CD4-positive, alpha-beta T cell treated with Interleukin-17A for 4 hours (primary cell): Measurements from ENCODE around the gene TAOK3.
A peak's percentile ranks its signal among the peaks of the same experiment; 100 is the strongest.

ENCODE experiments used
- DNase-seq: peaks from one replicate; pipeline ENCODE4 v3.0.0-alpha.2; 2020; ENCODE audit warnings: mixed read lengths

TAOK3 gene

DNA sequence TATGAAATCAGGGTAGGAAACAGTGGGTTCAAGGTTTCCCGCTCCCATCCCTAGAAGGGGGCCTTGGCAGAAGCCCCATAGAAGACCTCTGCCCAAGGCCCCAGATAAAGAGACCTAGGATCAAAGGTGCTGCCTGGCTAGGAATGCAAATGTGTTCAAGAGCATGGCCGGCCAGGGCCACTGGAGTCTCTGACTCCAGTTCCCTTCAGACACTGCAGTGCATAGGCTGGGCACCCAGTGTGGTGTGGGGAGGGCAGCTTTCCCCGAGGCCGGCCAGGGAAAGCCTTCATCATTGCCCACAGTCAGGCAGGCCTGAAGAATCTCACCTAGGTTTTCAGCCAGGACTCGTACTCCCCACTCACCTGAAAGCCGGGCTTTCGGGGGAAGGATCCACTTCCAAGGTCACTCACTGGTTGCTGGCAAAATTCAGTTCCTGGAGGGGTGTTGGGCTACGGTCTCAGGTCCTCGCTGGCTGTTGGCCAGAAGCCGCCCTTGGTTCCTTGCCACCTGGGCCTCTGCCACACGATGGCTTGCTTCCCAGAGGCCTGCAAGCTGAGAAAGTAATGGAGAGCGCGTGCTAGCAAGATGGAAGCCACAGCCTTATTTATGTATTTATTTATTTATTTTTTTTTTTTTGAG, 246.5 kb downstream of the TAOK3 start:
- no peak for DNase-seq

GRCh38 chr12:118125743-118126118, 247.0 kb downstream of the TAOK3 start:
- no peak for DNase-seq

GRCh38 chr12:118124333-118124874, 248.3 kb downstream of the TAOK3 start:
- no peak for DNase-seq

DNA sequence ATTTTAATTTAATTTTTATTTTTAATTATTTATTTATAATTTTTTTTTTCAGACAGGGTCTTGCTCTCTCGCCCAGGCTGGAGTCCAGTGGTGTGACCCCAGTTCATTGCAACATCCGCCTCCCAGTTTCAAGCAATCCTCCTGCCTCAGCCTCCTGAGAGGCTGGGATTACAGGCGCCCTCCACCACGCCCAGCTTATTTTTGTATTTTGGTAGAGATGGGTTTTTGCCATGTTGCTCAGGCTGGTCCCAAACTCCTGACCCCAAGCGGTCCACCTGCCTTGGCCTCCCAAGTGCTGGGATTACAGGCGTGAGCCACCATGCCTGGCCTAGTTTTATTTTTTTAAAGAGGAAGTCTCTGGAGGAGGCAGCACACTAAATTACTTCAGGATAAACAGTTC, 250.4 kb downstream of the TAOK3 start:
- DNase-seq, result no peak

- peak; percentile 82 for DNase-seq
Observed at GRCh38 chr12:118120579-118121363, 251.9 kb downstream of the TAOK3 start.

DNA sequence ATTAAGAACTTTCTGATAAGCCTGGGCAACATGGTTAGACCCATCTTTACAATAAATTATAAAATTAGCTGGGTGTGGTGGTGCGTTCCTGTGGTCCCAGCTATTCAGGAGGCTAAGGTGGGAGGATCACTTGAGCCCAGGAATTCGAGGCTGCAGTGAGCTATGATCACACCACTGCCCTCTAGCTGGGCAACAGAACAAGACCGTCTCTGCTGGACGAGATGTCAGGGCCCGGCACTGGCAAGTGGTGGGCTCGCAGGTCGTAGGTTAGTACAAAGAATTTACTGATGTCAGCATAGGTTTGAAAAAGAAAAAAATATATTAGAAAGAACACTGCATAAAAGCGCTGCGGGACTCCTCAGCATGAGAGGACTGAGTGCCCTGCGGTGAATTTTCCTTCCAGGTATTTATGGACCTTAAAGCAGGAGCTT, 253.2 kb downstream of the TAOK3 start:
- no peak for DNase-seq

GRCh38 chr12:118109088-118109487, 263.6 kb downstream of the TAOK3 start:
- no peak for DNase-seq

GRCh38 chr12:118107694-118108093, 265.0 kb downstream of the TAOK3 start:
- no peak for DNase-seq

DNA sequence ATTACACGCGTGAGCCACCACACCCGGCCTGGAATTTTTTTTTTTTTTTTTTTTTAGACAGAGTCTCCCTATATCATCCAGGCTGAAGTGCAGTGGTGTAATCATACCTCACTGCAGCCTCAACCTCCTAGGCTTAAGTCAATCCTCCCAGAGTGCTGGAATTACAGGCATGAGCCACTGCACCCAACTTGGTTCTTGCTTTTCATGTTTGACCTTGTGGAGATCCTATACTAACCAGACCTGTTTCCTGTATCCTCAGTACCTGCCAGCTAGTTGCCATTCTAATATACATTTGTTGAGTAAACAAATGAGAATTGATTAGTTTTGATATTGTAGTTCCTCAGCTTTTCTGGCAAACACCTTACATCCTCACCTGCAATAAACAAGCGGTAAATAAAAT, 265.7 kb downstream of the TAOK3 start:
- no peak for DNase-seq

DNA sequence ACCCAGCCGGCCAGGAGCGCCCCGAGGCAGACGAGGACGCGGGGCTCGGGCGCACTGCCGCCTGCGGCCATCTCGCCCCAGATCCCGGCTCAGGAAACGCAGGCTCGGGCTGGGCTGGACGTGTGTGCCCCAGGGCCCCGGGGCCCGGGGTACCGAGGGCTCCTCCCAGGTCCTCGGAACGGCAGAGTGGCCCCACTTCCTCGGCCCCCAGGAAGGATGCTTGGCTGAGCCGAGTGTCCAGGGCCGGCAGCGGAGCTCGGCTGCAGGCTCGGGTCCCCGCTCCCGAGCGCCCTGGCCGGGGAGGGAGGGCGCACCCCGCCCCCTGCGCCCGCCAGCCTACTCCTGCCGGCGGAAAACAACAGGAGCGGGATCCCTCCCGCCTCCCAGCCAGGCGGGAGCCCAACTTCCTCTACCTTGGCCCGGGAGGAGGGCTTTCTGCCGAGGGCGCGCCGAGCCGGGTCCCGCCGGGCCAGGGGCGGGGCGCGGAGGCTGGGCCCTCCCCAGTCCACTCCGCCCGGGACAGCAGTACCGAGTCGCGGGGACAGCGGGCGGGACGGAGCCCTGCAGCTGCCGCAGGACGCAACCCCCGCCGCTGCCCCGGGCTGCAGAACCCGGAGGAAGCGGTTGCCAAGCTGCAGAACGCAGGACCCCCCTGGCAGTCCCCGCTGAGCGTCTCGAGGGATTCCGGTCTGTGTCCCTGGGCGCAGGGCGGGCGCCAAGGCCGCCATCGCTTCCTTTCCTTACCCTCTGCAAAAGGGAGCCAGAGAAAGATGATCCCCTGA, 268.9 kb downstream of the TAOK3 start, which contains the start of gene VSIG10:
VSIG10 (minus strand) TSS at position 411 of the 782 bp plus-strand sequence; CDS start at position 71, 340 bp downstream.
- DNase-seq, result peak; percentile 26

DNA sequence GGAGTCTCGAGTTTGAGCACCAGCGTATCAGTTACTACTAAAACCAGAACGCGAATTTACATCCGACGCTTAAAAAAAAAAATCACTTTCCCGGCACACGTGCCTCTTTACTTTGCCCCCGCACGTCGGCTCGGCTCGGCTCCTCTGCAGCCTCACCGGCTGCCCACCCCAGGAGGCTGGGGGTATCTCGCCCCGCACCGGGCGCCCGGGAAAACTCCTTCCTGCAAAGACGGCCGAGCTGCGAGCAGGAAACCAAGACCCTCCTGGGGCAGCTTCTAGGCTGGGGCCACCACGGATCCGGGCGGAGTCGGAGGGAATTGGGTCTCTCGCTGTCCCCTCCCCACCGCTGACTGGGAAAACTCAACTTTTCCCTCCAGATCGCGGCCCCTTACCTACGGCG, 269.5 kb downstream of the TAOK3 start:
- DNase-seq, result peak; percentile 12

DNA sequence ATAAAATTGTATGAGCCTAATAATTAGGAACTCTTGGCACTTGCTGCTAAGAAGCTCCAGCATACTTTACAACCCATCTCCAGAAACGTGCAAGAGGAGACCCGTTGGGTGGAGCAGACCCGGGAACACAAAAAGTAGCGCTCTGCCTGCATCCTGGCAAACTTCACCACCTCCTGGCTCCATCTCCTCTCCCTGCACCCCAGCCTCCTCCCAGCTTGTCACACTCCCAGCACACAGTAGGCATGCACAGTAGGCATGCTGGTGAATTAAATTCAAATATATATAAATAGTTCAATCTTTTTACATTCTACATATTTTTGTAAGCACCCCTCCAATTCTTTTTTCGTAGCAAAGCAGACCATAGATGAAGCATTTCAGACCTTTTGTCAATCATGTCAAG, 270.1 kb downstream of the TAOK3 start:
- no peak for DNase-seq

- no peak for DNase-seq
Observed at GRCh38 chr12:118102070-118102469, 270.6 kb downstream of the TAOK3 start.

DNA sequence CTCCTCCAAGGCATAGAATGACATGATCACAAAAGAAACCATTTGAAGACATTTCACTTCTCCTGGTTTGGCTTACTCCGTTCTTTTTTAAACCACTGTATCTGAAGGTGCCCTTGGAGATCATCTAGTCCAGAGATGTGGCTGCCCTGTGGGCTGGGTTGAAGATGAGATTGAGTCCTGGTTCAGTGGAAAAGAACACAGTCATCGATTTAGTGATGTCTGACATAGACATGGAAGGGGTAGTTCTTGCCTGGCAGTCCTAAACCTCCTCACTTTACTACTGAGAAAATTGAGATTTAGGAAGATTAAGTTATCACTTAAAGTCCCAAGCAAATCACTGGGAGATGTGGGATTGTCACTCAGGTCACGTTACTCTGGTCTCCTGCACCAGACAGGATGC, 271.7 kb downstream of the TAOK3 start:
- DNase-seq, result no peak
